GM12872 (cell line): ENCODE data around the gene PCP2.
A peak's percentile ranks its signal among the peaks of the same experiment; 100 is the strongest.

Experiments used
- CTCF ChIP-seq: IDR thresholded peaks from 3 replicates; pipeline ENCODE4 v1.5.1; 2011; ENCODE audit warnings: low read depth, mild to moderate bottlenecking, low read length, moderate library complexity; ENCODE audit not compliant: insufficient read depth

Gene PCP2

DNA sequence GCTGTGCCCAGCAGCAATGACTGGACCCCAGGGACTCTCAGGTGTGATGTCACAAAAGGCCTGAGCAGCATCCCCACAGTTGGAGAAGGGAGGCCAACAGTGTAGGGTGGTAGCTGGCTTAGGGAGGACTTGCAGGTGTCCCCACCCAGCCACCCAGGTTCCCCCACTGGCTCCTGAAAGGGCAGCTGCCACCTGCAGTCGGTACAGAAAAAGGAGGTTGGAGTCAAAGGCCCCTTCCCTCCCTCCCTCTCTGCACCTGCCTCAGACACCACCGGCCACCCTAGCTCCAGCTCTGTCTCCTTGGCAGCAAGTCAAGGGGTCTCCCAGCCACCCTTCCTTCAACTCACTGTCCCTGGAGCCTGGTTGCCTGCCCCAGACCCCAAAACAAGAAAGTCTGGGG lies at the start of gene PCP2:
TSS of gene PCP2 (minus strand) at position 22 of the 400 bp plus-strand sequence. CDS start 262 bp downstream, outside the sequence.
- TF ChIP-seq CTCF: no peak

DNA sequence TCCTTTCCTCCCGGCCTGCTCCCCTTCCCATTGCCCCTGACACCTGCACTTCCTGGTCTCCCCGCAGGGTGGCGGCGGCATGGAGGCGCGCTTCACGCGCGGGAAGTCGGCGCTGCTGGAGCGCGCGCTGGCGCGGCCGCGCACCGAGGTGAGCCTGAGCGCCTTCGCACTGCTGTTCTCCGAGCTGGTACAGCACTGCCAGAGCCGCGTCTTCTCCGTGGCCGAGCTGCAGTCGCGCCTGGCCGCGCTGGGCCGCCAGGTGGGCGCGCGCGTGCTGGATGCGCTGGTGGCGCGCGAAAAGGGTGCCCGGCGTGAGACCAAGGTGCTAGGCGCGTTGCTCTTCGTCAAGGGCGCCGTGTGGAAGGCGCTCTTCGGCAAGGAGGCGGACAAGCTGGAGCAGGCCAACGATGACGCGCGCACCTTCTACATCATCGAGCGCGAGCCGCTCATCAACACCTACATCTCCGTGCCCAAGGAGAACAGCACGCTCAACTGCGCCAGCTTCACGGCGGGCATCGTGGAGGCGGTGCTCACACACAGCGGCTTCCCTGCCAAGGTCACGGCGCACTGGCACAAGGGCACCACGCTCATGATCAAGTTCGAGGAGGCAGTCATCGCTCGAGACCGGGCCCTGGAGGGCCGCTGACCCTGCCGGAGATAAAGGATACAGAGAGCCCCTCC lies 48.8 kb upstream of the PCP2 start:
- no peak for TF ChIP-seq CTCF

- TF ChIP-seq CTCF: peak; percentile 74
Measured at GRCh38 chr19:7681340-7682174, 48.0 kb upstream of the PCP2 start.

- TF ChIP-seq CTCF: peak; percentile 82
Measured at GRCh38 chr19:7680606-7681339, 47.3 kb upstream of the PCP2 start, which contains the start of gene TRAPPC5. Gene TRAPPC5 (plus strand): TSS chr19:7680833. CDS start chr19:7682254, 1,421 bp downstream.

DNA sequence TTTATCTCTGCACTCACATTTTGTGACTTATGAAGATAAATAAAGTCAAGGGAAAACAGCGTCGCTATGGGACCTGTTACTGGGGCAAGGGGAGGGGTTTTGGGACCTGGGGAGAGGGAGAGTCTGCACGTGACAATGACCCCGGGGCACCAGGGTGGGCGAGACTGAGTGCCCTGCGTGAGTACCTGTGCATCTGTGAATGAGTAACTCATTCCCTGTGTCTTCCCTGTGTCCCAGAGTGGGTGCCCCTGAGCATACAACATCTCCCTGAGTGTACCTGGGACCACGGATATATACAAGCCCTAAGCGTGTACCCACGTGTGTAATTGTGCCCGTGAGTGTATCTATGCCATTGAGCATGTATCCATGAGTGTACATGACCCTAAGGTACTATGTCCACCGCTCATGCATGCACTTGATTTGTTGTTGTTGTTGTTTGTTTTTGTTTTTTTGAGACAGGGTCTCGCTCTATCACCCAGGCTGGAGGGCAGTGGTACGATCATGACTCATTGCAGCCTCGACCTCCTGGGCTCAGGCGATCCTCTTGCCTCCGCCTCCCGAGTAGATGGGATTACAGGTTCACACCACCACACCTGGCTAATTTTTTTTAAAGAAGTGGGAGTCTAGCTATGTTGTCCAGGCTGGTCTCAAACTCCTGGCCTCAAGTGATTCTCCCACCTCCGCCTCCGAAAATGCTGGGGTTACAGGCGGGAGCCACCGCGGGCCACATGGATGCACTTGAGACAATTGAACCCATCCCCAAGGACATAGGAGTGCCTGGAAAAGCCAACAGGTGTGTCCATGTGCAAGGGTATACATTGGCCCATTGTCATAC lies 46.5 kb upstream of the PCP2 start:
- no peak for TF ChIP-seq CTCF

- peak; percentile 78 for TF ChIP-seq CTCF
Measured at GRCh38 chr19:7678971-7679751, 45.6 kb upstream of the PCP2 start.
